Transverse colon (tissue), 4 donors: ENCODE measurements around the gene DRP2. TPM values are rescaled to one million over a fixed set of nuclear protein-coding genes. Genes with fewer than 3 reads are reported as not detected.

ENCODE experiments used
- DNase-seq: peaks from one replicate; pipeline ENCODE4 v3.0.0-alpha.2; 2019
- H3K27ac ChIP-seq, 4 donors: fragments of 200-600 bp; sonication (generic); 2 replicates each; pipeline ENCODE4 v1.5.1; 2016 to 2018; ENCODE audit warnings: inconsistent platforms in 4 of 4
- H3K27me3 ChIP-seq: fragments of 200-600 bp; sonication (generic); 2 replicates; pipeline ENCODE4 v1.5.1; 2017; ENCODE audit warnings: inconsistent platforms
- H3K36me3 ChIP-seq, 4 donors: fragments of 200-600 bp; sonication (generic); 2 replicates each; pipeline ENCODE4 v1.5.1; 2017 to 2019; ENCODE audit warnings: inconsistent platforms in 4 of 4
- H3K4me1 ChIP-seq, 4 donors: fragments of 200-600 bp; sonication (generic); 2 replicates each; pipeline ENCODE4 v1.5.1; 2017 to 2020; ENCODE audit warnings: inconsistent platforms in 4 of 4
- H3K4me3 ChIP-seq, 4 donors: fragments of 200-600 bp; sonication (generic); 1 replicate in 1 of 4; 2 replicates in 3 of 4; pipeline versions ENCODE4 v1.5.1 to v1.6.1; 2017 to 2019; ENCODE audit warnings: inconsistent platforms in 4 of 4
- H3K9me3 ChIP-seq, 2 donors: fragments of 200-600 bp; sonication (generic); 2 replicates each; pipeline ENCODE4 v1.5.1; 2017 to 2019; ENCODE audit warnings: inconsistent platforms in 2 of 2
- EP300 ChIP-seq: sonication (generic); formaldehyde crosslinking; IDR thresholded peaks from one replicate; pipeline ENCODE4 v1.6.1; 2017; ENCODE audit warnings: antibody characterized with exemption, low read depth
- POLR2A ChIP-seq: fragments of 450-650 bp; IDR thresholded peaks from one replicate; pipeline ENCODE4 v1.6.1; 2016; ENCODE audit warnings: antibody characterized with exemption, mild to moderate bottlenecking, moderate library complexity
- POLR2AphosphoS5 ChIP-seq, 3 donors: sonication (generic); formaldehyde crosslinking; IDR thresholded peaks; one replicate each; pipeline ENCODE4 v1.6.1; 2016; ENCODE audit warnings: antibody characterized with exemption in 3 of 3
- WGBS, 2 donors: methylation state at CpG; one replicate each; pipeline ENCODE4 v1.1.5; 2018; ENCODE audit warnings: low coverage in 1 of 2; 5-methylcytosine and 5-hydroxymethylcytosine counted together
- in situ Hi-C, 4 donors: fragments of 200-750 bp; cut with MboI; loops; one replicate each; pipeline versions ENCODE4 v1.15.0 to v1.15.1; 2017; ENCODE audit warnings: low sequenced_read_pairs in 3 of 4, low pct_ligation_motif_present in 1 of 4, low pct_unique_long_range_greater_than_20kb in 1 of 4
- intact Hi-C: fragments of 100-400 bp; cut with DNase I; formaldehyde crosslinking; loops from one replicate; pipeline ENCODE4 v1.15.1; 2023; ENCODE audit warnings: low total_unique reads
- total RNA-seq, 4 donors: library from RNA; depleted of rRNA; stranded (reverse); fragments of >200 nt; gene quantifications; one replicate each; pipeline ENCODE4 v1.1.0, GENCODE V29; 2016
- TF ChIP-seq, protein P1 (sequence below), 5 experiments: fragments of 200-600 bp in 3 of 5; fragments of 450-650 bp in 2 of 5; sonication (generic) in 3 of 5; IDR thresholded peaks; 1 replicate in 2 of 5; 2 replicates in 3 of 5; pipeline ENCODE4 v1.5.1; 2016 to 2017; ENCODE audit warnings: antibody characterized with exemption in 5 of 5, inconsistent platforms in 3 of 5, mild to moderate bottlenecking in 2 of 5, moderate library complexity in 1 of 5

DRP2 gene
- total RNA-seq, 4 donors from 2014 or later = 0.20 to 1.5 (median 0.81) TPM

DNA sequence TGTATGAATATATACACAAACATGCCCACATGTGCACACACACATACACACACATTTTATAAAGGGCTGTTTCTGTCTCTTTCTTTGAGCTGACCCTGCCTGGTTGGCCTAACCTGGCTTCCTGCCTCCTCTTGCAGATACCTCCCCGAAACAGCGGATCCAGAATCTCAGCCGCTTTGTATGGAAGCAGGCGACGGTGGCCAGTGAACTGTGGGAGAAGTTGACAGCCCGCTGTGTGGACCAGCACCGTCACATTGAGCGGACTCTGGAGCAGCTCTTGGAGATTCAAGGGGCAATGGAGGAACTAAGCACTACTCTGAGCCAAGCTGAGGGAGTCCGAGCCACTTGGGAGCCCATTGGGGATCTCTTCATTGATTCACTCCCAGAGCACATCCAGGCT, 21.9 kb downstream of the DRP2 start:
- in situ Hi-C loops (no loop called here), intact Hi-C loops (no loop called here)
- H3K4me3 ChIP-seq = no peak overlapping the region
- H3K27ac ChIP-seq = no peak overlapping the region
- no peaks in the 10 kb centered on the region for H3K4me1 ChIP-seq
- no peak for DNase-seq
- TF ChIP-seq EP300 (no peak), POLR2A (no peak), POLR2AphosphoS5 (IDR thresholded peaks at IDR 0.05) (no peak)
- TF ChIP-seq, protein P1, sequence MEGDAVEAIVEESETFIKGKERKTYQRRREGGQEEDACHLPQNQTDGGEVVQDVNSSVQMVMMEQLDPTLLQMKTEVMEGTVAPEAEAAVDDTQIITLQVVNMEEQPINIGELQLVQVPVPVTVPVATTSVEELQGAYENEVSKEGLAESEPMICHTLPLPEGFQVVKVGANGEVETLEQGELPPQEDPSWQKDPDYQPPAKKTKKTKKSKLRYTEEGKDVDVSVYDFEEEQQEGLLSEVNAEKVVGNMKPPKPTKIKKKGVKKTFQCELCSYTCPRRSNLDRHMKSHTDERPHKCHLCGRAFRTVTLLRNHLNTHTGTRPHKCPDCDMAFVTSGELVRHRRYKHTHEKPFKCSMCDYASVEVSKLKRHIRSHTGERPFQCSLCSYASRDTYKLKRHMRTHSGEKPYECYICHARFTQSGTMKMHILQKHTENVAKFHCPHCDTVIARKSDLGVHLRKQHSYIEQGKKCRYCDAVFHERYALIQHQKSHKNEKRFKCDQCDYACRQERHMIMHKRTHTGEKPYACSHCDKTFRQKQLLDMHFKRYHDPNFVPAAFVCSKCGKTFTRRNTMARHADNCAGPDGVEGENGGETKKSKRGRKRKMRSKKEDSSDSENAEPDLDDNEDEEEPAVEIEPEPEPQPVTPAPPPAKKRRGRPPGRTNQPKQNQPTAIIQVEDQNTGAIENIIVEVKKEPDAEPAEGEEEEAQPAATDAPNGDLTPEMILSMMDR (IDR thresholded peaks at IDR 0.05) = no peak
- H3K27me3 ChIP-seq = no peaks in the 10 kb centered on the region
- no peaks in the 10 kb centered on the region for H3K9me3 ChIP-seq
- WGBS, 2 donors = 90% methylated on average over 8 of the region's 9 CpGs; no CpG with 5 or more reads in 1 of the 2 donors
- no peaks in the 10 kb centered on the region for H3K36me3 ChIP-seq

DNA sequence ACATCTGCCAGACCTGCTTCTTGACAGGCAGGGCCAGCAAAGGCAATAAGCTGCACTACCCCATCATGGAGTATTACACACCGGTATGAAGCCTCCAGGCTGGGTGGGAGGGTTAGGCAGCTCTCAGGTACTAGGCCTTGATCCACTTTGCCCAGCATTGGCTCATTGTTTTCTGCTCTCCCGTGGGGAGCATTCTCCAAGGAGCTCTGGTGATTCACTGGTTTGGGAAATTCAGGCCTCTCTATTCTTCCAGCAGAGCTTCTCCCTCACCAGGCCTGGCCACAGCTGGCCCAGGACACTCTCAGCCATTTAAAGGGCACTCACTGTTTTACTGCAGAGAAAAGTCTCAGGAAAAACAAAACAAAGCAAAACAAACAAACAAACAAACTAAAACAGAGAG, 33.0 kb downstream of the DRP2 start:
- WGBS, 2 donors = 59% methylated on average over 2 of the region's 2 CpGs; no CpG with 5 or more reads in 1 of the 2 donors

DNA sequence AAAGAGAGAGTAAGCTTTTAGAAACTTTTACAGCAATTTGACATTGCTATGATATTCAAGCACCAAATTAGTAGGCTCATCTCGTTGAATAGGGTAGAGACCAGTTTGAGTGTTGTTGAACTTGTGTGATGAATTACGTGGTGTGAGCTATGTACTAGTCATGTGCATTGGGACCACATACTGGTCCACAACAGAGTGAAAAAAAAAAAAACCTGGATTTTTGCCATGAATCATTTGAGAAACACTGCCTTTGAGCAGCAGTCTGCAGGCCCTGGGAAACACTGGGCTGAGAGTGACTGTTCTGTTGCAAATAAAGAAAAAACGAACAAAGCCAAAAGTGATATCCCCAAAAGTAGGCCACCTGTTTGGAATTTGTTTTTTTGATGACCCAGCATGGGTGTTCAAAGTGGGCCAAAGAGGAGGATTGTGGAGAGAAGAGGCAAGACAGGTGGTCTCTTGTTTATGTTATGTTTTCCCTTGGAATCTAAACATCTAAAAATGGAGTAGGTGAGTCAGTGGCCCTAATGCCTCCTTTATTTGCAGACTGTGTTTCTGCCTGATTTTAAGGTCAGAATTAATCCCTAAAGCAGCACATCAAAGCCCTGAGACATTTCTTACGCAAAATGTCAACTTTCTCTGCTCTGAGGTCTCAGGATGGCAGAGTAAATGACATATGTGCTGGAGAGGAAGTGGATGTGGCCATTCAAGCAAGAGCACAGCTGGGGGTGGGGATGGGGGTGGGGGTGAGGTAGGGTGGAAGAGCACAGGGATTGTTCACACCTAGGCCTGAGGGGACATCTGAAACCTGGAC, 38.1 kb downstream of the DRP2 start:
- intact Hi-C loops = no loop called here
- in situ Hi-C loops = no loop called here

More for the DNA sequence above, 33.0 kb downstream of the DRP2 start:
- no peaks in the 10 kb centered on the region for H3K27me3 ChIP-seq
- H3K9me3 ChIP-seq = no peaks in the 10 kb centered on the region
- in situ Hi-C loops (no loop called here), intact Hi-C loops (no loop called here)
- H3K4me3 ChIP-seq = no peak overlapping the region
- DNase-seq = no peak
- H3K27ac ChIP-seq = no peak overlapping the region
- no peaks in the 10 kb centered on the region for H3K4me1 ChIP-seq
- no peaks in the 10 kb centered on the region for H3K36me3 ChIP-seq
- TF ChIP-seq POLR2AphosphoS5 (IDR thresholded peaks at IDR 0.05) (no peak), POLR2A (no peak), EP300 (no peak)
- TF ChIP-seq, protein P1 (IDR thresholded peaks at IDR 0.05) = no peak

DNA sequence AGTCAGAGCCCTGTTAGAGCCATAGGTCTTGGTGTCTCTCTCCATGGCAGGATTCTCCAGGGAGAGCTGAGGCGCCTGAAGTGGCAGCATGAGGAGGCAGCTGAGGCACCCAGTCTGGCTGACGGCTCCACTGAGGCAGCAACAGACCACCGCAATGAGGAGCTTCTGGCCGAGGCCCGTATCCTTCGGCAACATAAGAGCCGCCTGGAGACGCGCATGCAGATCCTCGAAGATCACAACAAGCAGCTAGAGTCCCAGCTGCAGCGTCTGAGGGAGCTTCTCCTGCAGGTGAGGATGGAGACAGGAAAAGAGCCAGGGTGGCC, 38.6 kb downstream of the DRP2 start:
- no peaks in the 10 kb centered on the region for H3K9me3 ChIP-seq
- intact Hi-C loops (no loop called here), in situ Hi-C loops (no loop called here)
- no peaks in the 10 kb centered on the region for H3K36me3 ChIP-seq
- H3K27ac ChIP-seq = no peak overlapping the region
- TF ChIP-seq POLR2A (no peak), EP300 (no peak), POLR2AphosphoS5 (IDR thresholded peaks at IDR 0.05) (no peak)
- TF ChIP-seq, protein P1 (IDR thresholded peaks at IDR 0.05) = no peak
- no peaks in the 10 kb centered on the region for H3K27me3 ChIP-seq
- DNase-seq = no peak
- no peaks in the 10 kb centered on the region for H3K4me1 ChIP-seq
- H3K4me3 ChIP-seq = no peak overlapping the region
- 94% methylated on average over 10 of the region's 11 CpGs; no CpG with 5 or more reads in 1 of the 2 donors for WGBS, 2 donors

More for the DNA sequence above, 38.1 kb downstream of the DRP2 start:
- TF ChIP-seq POLR2AphosphoS5 (IDR thresholded peaks at IDR 0.05) (no peak), EP300 (no peak), POLR2A (no peak)
- TF ChIP-seq, protein P1 (IDR thresholded peaks at IDR 0.05) = no peak
- H3K27me3 ChIP-seq = no peaks in the 10 kb centered on the region
- H3K4me3 ChIP-seq = no peak overlapping the region
- H3K9me3 ChIP-seq = no peaks in the 10 kb centered on the region
- no peaks in the 10 kb centered on the region for H3K36me3 ChIP-seq
- H3K4me1 ChIP-seq = no peaks in the 10 kb centered on the region
- no peak for DNase-seq
- WGBS, 2 donors = 74 to 82% methylated on average over 2 to 4 of the region's 4 CpGs
- H3K27ac ChIP-seq = no peak overlapping the region
